Stimulated activated CD4-positive, alpha-beta T cell treated with anti-CD3 and anti-CD28 coated beads, Interleukin-2, amount 100 ng/mL, for 48 hours (primary cell): ENCODE data around the gene ITPR1.

Source experiments
- DNase-seq, 2 donors: peaks; one replicate each; pipeline ENCODE4 v3.0.0-alpha.2; 2020

The ITPR1 gene

DNA sequence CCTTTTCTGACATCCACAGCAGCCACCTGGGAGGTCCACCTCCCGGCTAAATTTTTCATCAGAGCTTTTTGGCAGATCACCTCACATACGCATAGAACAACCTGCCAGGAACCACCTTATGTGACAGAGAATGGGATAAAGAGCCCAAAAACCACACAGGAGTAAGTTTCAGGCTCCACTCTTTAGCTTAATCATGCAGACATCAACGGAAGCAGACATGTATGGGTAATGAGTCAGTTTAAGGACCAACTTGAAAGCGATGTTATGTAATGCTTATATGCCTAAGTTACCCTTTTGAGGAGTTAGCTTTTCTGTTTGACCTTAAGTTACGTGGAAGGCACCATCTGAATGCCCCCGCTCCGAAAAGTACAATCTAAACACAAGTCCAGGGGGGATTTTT, 302.8 kb downstream of the ITPR1 start:
- DNase-seq: no peak

DNA sequence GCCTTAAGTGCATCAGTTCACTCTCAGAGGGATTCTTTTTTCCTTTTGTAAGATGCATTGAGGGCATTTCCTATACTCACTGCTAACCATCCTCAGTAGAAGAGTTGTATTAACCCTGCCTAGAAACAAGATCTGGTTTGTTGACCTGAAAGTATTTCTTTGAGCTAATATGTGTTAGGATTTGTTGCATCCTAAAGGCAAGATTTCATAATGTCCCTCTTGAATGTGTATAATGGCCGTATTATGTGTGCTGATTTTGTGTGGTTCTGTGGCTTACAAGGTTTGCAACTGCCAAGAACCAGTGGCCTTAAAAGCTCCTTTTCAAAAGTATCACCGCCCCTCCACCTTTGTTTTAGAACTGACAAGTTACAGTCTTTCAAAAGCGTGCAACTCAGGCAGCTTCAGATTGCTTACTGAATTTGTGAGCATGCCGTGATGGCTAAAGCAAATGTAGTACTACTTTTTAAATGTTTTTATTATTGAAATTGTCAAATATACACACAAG, 304.1 kb downstream of the ITPR1 start:
- no peak for DNase-seq

DNA sequence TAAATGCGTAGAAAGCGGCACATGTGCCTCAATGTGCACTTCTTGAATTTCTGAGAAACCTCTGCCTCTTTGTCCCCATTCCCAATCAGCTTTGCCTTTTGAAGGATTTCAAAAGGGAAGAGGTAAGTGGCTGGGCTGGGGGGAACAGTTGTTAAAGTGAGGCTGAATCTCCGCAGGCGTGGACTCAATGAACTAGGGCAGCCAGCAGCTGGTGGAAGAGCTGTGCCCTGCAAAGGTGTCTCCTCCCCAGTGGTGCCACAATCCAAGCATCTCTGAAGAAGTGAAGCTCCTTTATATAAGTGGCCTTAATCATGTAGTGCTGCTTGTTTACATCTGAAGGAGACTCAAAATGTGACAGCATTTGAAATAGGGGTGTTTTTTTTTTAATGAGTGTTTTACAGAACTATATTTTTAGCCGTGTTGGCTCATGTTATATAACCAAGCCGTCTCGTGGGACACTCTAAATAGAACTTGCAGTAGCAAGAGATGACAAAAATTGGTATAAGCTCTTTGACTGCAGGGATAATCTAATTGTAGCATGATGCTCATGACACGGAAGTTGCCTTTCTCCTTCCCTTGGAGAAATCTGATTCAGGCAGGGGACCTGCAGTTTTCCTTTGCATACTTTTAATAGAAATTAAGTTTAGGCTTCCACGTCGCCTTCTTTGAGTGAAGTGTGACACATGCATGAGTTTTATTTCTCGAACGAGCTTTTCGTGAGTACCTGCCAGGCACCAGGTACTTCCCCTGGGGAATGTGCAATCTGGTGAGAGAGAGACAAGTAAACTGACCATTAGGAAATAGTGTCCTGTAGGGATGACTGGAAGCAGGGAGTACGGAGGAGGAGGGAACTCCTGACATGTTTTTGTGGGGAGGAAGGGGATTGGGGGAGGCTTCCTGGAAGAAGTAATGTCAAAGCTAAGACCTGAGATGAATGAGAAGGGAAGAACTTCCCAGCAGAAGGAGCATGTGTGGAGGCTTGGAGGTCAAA, 306.4 kb downstream of the ITPR1 start:
- DNase-seq: no peak

DNA sequence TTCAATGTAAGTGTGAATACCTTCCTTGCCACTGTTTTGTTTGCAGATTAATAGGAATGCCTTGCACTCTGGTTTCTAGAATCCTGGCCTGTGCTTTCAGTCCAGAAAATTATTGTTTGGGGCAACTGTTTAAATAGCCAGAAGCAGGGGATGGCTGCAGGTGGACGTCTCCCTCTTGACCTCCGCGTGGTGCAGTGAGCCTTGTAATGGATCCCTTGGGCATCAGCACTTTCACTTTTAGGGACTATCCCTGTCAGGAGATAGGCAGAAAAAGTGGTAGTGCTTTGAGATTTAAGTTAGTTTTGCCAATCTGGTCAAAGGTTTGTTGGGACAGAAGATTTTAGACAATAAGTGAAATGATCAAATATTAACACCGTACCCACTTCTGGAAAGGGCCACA, 307.4 kb downstream of the ITPR1 start:
- DNase-seq: no peak

DNA sequence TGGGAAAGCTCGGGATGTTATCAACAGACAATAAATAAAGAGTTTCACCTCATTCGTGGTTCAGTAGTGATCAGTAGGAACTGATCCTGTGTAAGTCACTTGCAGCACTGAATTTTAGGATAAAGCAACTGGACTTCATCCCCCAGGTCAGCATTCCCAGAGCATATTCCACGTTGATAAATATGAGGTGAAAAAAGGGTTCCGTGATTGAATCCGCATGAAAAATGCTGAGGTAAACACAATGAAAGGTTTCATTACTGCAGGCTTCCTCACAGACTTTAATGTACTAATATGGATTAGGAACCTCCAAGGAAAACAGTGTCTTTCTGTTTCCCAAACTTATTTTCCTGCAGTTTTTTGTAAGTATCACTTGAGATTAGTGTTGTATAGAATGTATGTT, 308.7 kb downstream of the ITPR1 start:
- no peak for DNase-seq

DNA sequence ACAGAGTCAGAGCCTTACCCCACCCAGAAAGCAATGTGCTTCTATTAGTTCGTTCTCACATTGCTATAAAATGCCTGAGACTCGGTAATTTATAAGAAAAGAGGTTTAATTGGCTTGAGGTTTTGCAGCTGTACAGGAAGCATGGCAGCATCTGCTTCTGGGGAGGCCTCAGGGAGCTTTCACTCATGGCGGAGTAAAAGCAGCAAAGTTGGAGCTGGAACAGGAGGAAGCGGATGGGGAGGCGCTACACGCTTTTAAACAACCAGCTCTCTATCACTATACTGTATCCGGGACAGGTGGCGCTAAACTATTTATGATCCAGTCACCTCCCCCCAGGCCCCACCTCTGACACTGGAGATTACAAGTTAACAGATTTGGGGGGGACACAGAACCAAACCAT, 309.8 kb downstream of the ITPR1 start:
- no peak for DNase-seq

DNA sequence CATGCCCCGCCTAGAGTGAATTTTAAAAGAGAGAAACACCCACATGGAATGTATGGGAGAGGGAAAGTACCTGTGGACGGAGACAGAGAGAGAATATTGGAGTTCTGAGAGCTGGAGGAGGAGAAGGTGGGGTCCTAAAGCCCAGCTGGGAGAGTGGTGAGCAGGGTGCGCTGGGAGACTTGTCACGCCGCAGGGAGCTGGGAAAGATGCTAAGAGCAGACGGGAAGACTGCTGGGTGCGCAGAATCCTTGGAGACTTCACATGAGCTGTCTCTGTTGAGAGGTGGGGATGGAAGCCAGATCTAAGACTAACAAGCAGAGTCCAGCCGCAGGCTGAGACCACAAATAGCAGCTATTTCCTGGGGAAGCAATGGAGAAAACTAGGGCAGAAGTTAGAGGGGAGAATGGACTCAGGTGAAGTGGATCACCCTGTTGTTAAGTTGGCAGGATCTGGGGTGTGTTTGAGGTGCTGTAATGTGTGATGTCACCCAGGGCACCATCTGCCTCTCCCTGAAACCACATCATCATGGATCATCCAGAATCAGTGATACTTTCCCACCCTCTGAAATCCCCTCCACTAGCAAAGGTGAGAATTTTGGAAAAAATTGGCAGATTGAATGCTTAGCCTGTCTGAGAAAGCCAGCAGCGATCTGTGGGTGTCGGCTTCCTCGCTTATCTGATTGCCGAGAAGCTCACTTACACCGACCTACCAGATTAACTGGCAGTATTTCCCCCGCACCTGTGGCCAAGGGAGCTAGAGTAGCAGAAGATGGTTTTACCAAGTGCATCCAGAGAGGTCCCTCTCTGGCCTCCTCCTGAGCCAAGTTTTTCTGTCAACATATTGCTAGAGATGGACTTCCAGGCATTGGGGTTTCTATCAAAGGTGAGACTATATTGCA, 311.3 kb downstream of the ITPR1 start:
- DNase-seq: no peak

DNA sequence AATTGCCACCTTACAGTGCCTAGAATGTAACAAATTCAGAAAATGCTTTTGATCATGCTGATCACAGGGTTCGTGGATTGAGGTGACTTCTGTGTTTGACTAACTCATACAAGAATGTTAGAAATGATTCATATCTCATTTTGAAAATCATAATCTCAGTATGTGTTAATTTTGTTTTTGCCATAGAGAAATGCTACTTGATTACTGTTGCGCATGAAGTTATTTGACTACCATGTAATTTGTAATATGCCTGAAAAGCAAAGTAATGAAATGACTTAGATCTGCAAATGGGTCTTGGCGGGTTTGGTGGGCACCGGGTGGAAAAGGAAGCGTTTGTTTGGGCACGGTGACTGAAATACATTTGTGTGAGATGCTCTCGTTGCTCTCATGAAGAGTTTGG, 312.5 kb downstream of the ITPR1 start:
- DNase-seq: no peak

DNA sequence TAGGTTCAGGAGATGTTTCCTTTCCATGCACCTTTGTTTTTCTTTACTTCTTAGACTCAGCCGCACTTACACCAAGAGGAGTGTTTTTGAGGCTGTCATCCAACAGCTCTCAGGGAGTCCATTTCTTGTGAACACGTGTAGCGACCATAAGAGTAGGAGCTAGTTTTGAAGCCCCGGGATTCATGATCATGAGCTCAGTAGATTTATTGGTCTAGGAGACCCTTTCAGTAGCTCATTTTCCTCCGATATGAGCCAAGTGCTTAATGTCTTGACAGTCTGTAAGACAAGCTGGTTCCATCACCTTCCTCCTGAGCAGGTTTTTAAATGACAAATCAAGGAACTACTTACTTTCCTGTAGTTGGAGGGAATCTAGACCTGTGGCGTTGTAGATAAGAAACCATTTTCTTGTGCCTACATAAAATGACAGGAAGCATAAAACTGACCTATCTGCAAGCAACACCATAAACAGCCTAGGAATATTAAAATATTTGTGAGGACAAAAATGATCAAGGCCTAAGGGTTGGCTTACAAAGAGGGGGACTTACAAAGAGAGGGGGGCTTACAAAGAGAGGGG, 313.5 kb downstream of the ITPR1 start:
- DNase-seq: no peak

DNA sequence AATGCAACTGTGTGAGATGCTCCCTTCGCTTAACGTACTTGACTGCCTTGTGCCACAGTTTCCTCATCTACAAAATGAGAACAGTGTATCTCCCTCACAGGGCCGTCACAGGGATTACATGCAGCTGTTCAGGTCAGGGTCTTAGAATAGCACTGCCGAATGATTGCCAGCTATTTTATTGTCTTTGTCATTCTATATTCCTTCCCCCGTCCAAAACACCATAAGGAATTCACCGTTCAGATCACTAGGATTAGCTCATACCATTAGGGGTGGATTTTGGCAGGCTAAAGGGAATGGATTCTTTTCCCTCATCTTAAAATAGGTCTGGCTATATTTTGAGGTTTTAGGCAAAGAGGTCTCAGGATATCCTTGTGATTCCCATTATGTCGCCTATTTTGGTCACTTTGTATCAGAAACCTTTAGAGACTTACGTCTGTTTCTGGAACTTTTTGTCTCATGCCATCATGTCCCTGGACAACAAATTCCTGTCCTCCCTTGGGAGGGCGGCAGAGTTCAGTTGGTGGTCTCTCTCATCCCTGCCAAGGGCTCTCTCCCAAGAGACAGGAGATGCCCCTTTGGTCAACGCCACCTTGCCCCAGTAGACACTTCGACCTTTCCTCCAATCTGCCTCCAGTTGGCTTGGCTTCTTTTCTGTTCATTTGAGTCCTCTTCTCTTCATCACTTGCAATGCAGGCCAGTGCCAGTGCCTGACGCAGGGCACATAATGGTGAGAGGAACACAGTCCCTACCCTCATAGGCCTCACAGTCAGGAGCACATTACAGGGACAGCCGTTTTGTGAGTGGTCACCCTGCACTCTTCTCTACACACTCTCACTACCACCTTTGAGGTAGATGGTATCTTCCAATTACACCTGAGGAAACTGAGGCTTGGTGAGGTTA, 314.5 kb downstream of the ITPR1 start:
- DNase-seq: no peak

DNA sequence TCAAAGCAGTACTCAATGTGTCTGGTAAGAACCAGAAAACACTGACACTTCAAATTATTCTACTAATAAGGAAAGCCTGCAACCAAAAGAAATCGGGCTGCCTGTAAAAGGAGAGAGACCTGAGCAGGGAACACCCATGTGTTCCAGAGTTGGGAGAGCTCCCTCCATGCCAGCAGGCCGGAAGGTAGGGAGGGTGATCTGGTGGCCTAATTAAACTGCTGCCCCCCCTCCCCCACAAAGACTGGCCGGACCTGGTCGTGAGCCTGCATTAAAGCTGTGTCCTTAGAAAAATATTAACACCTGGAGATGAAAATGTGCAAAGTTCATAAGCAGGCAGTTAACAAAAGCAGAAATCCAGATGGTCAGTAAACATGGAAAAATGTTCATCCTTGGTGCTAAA, 315.5 kb downstream of the ITPR1 start:
- DNase-seq: no peak

DNA sequence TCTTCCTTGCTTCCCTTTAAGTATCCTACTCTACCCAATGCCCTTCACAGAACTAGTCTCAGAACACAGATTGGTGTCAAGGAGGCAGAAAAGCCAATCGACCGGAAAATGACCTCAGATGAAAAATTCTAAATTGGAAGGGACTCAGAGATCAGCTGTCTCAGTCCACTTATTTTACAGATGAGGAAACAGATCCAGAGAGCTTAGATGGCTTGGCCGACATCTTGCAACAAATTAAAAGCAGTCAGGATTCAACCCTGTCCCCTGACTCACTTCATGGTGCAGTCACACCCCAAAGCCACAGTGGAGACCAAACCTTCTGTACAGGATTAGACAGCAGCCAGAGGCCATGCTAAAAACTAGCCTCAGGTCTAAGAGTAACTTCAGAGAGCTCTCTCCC, 316.8 kb downstream of the ITPR1 start:
- no peak for DNase-seq

DNA sequence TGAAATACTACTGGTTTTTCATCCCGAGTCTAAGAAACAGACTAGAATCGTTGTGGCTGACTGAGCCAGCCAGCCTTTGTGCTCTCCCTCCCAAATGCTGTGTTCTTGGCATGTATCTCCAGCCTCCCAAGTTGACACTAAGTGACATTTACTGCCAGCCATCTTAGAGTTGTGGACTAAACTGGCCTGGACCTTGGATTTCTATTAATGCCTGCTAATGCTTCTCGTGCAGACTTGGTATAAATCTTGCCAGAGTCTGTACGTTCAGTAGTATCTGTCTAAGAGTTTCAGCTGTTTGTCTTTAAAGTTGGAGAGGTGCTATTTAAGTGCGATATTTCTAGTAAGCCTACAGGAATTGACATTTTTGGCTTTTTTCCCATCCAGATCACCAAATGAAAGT, 319.4 kb downstream of the ITPR1 start:
- no peak for DNase-seq

DNA sequence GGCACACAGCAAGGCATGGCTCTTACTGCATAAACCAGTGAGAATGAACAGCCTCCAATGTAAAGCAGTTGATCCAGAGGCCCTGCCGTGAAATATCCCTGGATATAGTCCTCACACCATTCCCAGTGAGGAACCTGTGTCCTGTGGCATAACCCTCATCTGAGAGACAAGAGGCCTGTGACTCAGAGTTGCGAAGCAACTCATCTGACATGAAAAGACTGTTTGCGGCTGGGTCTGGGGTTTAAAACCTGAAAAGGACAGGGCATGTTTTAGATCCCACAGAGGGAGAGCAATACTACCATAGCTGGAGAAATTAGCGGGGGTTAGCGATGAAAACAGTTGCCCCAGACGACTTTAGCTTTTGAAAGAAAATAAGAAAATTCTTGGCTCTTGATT, 320.8 kb downstream of the ITPR1 start:
- DNase-seq: no peak

DNA sequence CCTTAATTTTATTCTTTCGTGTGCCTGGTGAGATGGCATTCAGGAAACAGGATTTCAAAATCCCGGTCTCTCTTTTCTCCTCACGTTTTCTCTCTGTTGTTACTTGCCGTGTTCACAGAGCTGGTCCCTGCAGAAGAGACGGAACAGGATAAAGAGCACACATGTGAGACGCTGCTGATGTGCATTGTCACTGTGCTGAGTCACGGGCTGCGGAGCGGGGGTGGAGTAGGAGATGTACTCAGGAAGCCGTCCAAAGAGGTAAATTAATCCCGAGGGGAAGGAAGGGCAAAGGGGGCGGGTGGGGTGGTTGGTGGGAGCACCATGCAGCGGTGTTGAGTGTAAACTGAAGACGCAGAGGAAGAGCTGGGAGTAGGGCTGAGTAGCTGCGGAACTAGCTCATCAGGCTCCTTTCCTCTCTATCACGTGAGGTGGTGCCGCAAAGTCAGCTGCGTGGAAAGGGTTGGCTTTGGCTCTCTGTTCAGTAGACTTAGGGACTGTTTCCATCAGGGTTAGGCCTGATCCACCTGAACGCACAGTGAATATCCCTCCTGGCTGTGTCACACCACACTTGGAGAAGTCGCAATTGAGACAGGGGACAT, 321.3 kb downstream of the ITPR1 start:
- no peak for DNase-seq

DNA sequence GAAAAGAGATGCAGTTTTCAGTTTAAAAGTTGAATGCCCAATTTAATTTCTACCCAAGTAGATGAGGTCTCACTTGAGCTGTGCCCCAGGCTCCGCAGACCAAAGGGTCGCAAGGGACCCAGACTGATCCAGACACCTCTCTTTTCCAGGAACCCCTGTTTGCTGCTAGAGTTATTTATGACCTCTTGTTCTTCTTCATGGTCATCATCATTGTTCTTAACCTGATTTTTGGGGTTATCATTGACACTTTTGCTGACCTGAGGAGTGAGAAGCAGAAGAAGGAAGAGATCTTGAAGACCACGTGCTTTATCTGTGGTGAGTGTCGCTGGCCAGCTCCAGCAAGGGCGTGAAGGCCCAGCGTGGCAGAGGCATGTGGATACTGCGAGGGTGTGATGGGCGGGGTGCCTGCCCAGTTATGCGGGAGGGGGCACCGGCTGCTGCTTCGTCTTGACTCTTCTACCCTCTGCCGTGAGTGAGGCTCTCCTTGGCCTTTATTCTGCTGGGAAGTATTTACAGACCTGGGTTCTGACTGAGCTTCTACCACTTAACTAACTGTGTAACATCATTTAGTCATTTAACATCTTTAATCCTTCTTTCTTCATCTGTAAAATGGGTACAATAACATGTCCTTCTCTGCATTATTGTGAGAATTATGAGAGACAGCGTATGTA, 321.9 kb downstream of the ITPR1 start:
- DNase-seq: no peak

DNA sequence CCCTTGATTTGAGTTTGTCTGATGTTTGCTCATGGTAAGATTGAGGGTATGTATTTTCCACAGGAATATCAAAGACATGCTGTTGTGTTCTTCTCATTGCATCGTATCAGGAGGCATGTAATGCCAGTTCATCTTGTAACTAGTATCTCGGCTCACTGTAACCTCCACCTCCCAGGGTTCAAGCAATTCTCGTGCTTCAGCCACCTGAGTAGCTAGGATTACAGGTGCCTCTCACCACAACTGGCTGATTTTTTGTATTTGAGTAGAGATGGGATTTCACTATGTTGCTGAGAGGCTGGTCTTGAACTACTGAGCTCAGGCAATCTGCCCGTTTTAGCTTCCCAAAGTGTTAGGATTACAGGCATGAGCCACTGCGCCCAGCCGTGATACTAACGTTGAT, 323.2 kb downstream of the ITPR1 start:
- no peak for DNase-seq

DNA sequence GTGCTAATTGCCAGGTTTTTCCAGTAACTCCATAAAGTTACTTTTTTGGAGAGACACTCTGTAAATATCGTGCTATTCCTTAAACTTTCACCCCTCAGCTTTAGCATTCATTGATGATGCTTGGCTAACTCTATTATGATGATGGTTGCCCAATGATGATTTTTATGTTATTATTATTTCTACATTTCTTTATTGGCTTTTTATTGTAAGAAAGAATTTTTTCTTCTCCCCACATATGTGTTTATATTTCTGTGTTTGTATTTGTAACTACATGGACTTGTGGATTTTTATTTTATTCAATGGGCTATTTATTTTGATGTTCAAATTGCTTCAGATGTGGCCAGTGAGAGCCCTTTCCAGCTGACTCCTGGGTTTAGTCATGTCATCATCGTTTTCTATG, 323.6 kb downstream of the ITPR1 start:
- DNase-seq: no peak

DNA sequence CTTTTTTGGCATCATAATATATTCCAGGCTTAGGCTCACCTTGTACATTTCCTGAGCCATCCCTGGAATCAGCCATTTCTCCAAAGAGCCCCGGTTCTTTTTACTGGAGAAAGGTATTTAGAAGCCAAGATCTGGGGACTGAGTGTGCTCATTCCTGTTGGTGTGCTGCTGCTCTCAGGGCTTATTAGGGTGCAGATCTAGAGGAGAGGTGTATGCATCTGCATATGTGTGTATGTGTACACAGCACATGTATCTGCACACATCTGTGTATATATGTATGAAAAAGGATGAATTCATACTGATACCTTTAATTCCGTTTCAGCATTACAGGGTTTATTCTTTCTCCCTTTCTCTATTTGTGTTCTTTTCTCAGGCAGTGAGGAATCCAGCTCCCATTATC, 324.0 kb downstream of the ITPR1 start:
- no peak for DNase-seq

DNA sequence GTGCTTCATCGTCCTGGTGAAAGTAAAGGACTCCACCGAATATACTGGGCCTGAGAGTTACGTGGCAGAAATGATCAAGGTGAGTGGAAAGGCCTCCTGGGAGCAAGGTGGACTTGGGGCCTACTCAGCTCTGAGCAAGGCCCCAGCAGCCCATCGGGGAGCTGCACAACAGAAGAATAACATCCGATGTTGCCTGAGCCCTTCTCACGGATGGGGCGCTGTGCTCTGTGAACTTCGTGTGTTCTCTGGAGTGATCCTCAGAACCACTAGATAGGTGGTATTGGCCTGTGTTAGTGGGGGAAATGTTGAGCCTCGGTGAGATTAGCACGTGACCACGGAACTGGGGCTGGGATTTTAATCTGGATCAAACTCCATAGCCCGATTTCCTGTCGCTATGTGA, 325.0 kb downstream of the ITPR1 start:
- no peak for DNase-seq

DNA sequence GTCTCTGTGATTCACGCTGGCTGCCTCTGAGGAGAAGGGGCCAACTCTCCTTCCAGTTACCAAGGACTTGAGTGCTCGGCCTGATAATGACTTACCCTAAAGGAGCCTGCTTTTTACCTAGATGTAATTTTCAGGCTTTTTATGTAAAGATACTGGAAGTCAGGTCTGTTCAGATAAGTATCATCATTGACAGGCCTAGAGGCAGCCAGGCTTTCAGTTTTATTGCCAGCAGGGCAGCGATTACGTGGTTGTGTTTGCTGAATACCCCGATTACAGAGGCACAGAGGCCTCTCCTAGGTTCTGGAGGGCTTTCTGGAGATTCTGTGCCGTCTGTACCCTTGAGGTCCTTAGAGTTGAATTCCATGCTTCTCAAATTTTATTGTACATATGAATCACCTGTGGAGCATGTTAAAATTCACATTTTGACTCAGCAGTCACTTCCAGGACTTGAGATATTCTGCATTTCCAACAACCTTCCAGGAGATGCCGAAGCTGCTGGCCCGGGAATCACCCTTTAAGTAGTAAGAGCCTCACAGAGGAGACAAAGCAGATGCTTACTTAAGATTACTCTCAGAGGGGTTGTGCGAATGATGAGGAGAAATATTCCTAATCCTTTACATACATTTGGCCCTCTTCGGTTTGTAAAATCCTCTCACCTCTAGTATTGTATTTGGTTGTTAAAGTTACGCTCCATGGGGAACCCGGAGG, 326.0 kb downstream of the ITPR1 start:
- DNase-seq: no peak
